ENCODE data around the gene NFKBIL1.
A peak's percentile ranks its signal among the peaks of the same experiment; 100 is the strongest.

NFKBIL1 gene

DNA sequence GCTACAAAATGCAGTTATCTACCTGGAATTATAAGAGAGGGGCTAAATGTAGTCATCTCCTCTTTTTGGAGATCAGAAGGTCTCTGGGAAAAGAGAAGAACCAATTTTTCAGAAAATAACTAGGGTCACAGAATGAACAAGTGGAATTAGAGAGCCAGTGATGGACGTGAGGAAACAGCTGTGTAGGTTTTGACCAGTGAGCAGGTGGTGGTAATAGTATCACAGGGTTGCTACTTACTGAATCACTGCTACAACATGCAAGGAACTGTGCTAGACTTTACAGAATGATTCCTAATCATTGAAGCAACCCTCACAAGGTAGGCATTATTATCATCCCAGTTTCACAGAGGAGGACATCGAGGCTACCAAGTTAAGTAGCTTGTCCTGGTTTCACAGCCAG is 2.7 kb upstream of the NFKBIL1 start:
- no peaks in the 10 kb centered on the region for H3K27me3 ChIP-seq

DNA sequence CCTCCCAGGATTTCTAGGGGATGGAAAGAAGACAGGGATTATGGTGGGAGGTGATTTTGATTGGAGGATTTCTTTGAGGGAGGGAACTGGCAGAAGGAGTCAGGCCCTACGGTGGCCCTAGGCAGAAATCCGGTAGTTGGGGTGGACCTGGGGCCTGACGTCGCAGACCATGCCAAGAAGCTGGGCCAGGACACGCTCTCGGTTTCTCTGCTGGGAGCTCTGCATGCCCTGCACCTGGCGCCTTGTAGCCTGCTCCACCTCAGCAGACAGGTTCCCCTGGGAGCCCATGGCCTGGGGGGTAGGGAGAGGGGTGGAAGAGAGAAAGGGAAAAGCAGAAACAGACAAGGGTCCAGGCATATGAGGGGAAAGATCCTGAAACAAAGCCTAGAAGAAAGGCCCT is 2.1 kb upstream of the NFKBIL1 start:
- Histone ChIP-seq H3K36me3 (peaks cover 5 to 13% (median 12%) of the 10 kb centered on the region in 3 donors), H3K4me3 (no peak overlapping the region), H3K27me3 (no peaks in the 10 kb centered on the region), H3K4me1 (peaks cover 0 to 46% (median 30%) of the 10 kb centered on the region in 4 donors), H3K27ac (no peak overlapping the region), H3K9me3 (no peaks in the 10 kb centered on the region)
- TF ChIP-seq, protein P1, sequence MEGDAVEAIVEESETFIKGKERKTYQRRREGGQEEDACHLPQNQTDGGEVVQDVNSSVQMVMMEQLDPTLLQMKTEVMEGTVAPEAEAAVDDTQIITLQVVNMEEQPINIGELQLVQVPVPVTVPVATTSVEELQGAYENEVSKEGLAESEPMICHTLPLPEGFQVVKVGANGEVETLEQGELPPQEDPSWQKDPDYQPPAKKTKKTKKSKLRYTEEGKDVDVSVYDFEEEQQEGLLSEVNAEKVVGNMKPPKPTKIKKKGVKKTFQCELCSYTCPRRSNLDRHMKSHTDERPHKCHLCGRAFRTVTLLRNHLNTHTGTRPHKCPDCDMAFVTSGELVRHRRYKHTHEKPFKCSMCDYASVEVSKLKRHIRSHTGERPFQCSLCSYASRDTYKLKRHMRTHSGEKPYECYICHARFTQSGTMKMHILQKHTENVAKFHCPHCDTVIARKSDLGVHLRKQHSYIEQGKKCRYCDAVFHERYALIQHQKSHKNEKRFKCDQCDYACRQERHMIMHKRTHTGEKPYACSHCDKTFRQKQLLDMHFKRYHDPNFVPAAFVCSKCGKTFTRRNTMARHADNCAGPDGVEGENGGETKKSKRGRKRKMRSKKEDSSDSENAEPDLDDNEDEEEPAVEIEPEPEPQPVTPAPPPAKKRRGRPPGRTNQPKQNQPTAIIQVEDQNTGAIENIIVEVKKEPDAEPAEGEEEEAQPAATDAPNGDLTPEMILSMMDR (IDR thresholded peaks at IDR 0.05), result no peak
- DNase-seq, result no peak
- intact Hi-C loops (cut with DNase I; ENCODE audit: low total_unique reads), result no loop called here

More for the DNA sequence above, 2.7 kb upstream of the NFKBIL1 start:
- Histone ChIP-seq H3K36me3 (peaks cover 6 to 17% (median 13%) of the 10 kb centered on the region in 3 donors), H3K4me3 (no peak overlapping the region), H3K9me3 (no peaks in the 10 kb centered on the region), H3K4me1 (peaks cover 0 to 46% (median 36%) of the 10 kb centered on the region in 4 donors), H3K27ac (no peak overlapping the region)
- no peak for DNase-seq
- TF ChIP-seq, protein P1 (IDR thresholded peaks at IDR 0.05), result no peak
- intact Hi-C loops (cut with DNase I; ENCODE audit: low total_unique reads), result no loop called here

DNA sequence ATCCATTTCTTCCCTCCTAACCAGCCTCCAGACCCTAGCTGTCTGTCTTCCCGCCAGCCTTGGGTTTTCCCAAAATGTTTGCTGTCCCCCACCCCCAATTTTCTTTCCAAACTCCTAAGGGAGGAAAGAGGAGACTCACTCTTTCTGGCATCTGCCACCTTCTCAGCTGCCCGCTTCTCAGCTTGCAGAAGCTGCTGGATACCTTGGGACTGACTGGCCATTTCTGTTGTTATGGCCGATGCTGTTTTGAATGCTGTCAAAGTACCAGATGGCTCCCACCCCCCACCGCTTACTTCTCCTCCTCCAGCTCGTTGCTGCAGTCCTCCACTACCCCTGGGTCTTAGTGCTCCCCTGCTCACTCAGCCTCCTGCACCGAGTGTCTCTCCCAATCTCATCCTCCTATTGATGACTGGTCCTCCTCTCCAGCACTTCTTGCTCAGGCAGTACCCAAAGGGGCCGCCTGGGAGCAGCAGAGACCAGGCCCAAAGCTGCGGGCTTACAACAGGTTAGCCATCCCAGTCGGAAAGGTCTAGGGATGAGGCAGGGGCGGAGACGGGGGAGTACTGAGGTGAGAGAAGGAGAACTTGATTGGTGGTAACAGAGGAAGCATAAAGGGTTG is 960 bp upstream of the NFKBIL1 start, which contains the start of gene ATP6V1G2:
ATP6V1G2 (minus strand) TSS at position 270 of the 619 bp plus-strand sequence; CDS start at position 221, 49 bp downstream.
- intact Hi-C loops (cut with DNase I; ENCODE audit: low total_unique reads), result loop anchor here (2.0 kb wide), 1 partner anchor 52 kb away; no protein-coding TSS in a partner anchor
- peak; percentile 91 to 93 for DNase-seq
- TF ChIP-seq, protein P1 (IDR thresholded peaks at IDR 0.05), result peak; percentile 96 to 98
- H3K4me3 ChIP-seq, result peak within 1 kb of the TSS; percentile 46 to 54
- H3K4me1 ChIP-seq, result peaks cover 0 to 42% (median 24%) of the 10 kb centered on the region in 4 donors
- peaks cover 7 to 23% (median 16%) of the 10 kb centered on the region in 3 donors for H3K36me3 ChIP-seq
- peak within 1 kb of the TSS; percentile 72 to 74 for H3K27ac ChIP-seq
- H3K9me3 ChIP-seq, result no peaks in the 10 kb centered on the region
- H3K27me3 ChIP-seq, result no peaks in the 10 kb centered on the region

DNA sequence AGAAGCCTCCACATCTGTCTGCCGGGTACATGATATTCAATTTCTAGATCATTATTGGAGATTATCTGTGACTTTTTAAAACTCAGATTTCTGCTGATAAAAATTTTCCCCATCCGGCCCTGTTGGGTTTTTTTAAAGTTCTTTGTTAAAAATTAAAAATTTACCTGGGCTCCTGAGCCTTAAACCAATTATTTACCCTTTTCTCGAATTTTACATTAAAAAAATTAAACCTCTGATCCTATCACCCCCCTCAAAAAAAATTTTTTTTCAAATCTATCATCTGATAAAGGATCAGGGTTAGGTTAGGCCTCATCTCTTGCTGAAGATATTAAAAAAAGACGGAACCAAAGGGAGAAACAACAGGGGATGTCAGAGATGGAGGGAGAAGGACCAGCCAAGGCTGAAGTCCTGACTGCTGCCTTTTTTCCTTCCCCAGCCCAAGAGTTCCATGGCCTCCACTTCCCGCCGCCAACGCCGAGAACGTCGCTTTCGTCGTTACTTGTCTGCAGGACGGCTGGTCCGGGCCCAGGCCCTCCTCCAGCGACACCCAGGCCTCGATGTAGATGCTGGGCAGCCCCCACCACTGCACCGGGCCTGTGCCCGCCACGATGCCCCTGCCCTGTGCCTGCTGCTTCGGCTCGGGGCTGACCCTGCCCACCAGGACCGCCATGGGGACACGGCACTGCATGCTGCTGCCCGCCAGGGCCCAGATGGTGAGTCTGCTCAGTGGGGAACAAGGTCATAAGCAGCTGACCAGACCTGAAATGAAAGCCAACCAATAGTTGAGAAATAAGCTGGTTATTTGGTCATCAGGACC is 527 bp downstream of the NFKBIL1 start:
- intact Hi-C loops (cut with DNase I; ENCODE audit: low total_unique reads), result loop anchor here (2.0 kb wide), 1 partner anchor 51 kb away; no protein-coding TSS in a partner anchor
- H3K4me3 ChIP-seq, result peak overlapping the region; percentile 46 to 54
- H3K4me1 ChIP-seq, result peaks cover 0 to 36% (median 19%) of the 10 kb centered on the region in 4 donors
- H3K9me3 ChIP-seq, result no peaks in the 10 kb centered on the region
- peak overlapping the region; percentile 72 to 74 for H3K27ac ChIP-seq
- H3K27me3 ChIP-seq, result no peaks in the 10 kb centered on the region
- DNase-seq, result no peak
- TF ChIP-seq, protein P1 (IDR thresholded peaks at IDR 0.05), result no peak
- peaks cover 7 to 33% (median 23%) of the 10 kb centered on the region in 3 donors for H3K36me3 ChIP-seq

DNA sequence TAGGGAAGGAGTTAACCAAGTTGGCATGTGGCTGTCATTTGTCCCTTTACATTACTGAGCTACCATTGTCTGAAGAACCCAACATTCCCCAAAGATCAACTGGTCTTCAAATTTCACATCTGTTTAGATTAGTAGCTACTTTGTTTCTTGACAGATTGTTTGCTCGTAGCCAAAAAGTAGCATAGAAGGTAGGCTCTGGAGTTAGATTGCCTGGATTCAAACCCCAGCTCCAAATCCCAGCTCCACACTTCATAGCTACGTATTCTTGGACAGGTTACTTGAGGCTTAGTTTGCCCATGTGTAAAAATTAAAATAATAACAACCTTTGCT is 1.1 kb downstream of the NFKBIL1 start:
- TF ChIP-seq, protein P1 (IDR thresholded peaks at IDR 0.05), result no peak
- peak overlapping the region in 1 of 2 donors; percentile 72 for H3K27ac ChIP-seq
- H3K9me3 ChIP-seq, result no peaks in the 10 kb centered on the region
- H3K4me1 ChIP-seq, result peaks cover 0 to 33% (median 18%) of the 10 kb centered on the region in 4 donors
- DNase-seq, result no peak
- peaks cover 7 to 36% (median 23%) of the 10 kb centered on the region in 3 donors for H3K36me3 ChIP-seq
- H3K4me3 ChIP-seq, result peak overlapping the region in 1 of 2 donors; percentile 54
- H3K27me3 ChIP-seq, result no peaks in the 10 kb centered on the region
- intact Hi-C loops (cut with DNase I; ENCODE audit: low total_unique reads), result no loop called here

All from tibial artery (tissue), 4 donors.